GM19025 (cell line): ENCODE measurements around the gene SF3A2.

ENCODE experiments used
- ATAC-seq: cut with Tn5 transposase; IDR thresholded peaks from one replicate; pipeline ENCODE4 v1.9.1; 2021; ENCODE audit warnings: mild to moderate bottlenecking, low read depth, moderate library complexity; ENCODE audit not compliant: unreplicated experiment

SF3A2 gene

GRCh38 chr19:2207008-2207407 is 29.6 kb upstream of the SF3A2 start:
- ATAC-seq = no peak

GRCh38 chr19:2207991-2208860 is 28.4 kb upstream of the SF3A2 start:
- no peak for ATAC-seq

- ATAC-seq = no peak
Observed at GRCh38 chr19:2208975-2209374, 27.6 kb upstream of the SF3A2 start.

DNA sequence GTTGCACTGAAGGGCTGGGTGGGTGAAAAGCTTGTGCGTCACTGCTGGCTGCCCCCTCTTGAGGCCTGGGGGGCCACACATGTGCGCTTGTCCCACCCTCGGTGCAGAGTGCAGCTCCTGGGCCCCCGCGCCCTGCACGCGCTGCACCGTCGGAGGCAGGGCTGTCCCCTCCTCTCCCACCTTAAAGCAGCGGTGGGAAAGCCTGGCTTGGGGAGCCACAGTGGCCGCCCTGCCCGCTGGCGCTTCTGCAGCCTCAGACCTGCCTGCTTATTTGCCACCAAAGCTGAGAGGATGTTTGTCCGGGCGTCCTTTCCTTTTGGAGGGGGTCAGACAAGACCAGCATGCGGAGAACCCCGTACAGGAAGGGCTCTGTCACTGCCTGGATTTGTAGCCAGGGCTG is 27.2 kb upstream of the SF3A2 start:
- ATAC-seq = no peak

- no peak for ATAC-seq
Observed at GRCh38 chr19:2210206-2210605, 26.4 kb upstream of the SF3A2 start.

DNA sequence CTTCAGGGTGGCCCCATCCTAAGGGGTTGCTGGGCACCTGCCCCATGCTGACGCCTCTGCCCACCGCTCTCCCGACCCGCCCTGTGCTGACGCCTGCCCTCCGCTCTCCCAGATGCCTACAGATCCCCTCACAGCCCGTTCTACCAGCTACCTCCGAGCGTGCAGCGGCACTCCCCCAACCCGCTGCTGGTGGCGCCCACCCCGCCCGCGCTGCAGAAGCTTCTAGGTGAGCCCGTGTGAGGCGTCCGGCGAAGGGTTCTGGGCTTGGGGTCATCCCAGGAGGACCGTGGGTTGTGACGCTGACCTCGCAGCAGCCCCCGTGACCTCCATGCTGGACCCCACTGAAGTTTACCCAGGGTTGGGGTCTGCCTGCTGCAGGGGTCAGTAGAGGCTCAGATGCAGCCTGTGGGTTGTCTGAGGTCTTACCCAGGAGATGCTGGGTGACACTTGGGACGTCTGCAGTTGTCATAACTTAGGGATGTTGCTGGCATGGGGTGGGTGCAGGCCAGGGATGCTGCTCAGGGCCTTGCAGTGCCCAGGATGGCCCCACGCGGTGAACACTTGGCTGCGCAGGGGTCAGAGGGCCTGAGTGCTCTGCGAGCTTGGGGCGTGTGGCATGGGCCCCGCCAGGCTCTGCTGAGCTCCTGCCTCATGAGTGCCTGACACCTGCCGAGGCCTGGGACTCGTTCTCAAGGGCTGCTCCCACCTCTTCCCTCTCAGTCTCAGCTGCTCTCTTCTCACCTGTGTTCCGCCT is 25.5 kb upstream of the SF3A2 start:
- no peak for ATAC-seq

DNA sequence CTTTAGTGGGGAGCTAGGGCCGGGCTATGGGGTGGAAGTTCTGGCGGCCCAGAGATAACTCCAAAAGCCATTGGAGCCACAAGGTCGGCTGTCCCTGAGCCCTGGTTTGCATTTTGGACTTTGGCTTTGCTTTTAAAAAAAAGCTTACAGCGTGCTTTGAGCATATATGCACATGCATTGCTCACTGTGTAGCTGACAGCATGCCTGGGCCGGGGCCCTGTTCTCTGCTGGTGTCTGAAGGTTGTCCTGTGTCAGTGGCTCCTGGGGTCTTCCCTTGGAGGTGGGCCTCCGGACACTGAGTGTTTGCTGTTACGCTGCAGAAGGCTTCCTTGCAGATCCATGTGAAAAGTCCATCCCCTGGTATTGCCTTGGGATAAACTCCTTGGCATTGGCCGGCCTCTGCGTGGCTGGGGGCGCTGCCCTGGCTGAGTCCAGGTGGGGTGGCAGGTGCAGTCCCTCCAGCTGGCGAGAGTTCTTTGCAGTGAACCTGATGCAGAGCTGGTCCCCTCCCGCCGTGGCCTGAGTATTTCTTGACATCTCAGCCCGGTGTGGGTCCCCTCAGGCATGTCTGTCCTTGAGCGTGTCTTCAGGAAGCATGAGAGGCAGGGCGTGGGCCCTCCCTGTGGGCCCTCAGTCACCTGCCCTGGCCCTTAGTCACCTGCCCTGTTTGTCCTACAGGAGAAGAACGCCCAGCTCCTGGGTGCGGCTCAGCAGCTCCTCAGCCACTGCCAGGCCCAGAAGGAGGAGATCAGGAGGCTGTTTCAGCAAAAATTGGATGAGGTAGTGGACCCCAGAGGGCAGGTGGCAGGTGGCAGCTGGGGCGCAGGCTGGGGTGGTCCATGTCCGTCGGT is 23.5 kb upstream of the SF3A2 start:
- ATAC-seq = no peak

DNA sequence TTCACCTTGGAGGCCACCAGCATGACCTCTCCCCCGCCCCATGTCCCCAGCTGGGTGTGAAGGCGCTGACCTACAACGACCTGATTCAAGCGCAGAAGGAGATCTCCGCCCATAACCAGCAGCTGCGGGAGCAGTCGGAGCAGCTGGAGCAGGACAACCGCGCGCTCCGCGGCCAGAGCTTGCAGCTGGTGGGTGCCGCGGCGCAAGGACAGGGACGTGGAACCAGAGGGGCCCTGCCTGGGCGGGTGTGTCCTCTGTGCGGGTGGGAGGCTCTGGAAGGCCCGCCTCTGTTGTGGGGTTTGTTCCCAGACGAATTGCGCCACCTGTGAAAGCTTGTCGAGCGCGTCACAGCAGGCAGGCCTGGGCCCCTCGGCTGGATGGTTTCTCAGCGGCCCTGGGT is 22.8 kb upstream of the SF3A2 start:
- ATAC-seq = no peak

GRCh38 chr19:2214251-2214650 is 22.4 kb upstream of the SF3A2 start:
- no peak for ATAC-seq

- ATAC-seq = no peak
Observed at GRCh38 chr19:2215281-2215751, 21.3 kb upstream of the SF3A2 start.

- ATAC-seq = no peak
Observed at GRCh38 chr19:2216361-2217225, 20.0 kb upstream of the SF3A2 start.

DNA sequence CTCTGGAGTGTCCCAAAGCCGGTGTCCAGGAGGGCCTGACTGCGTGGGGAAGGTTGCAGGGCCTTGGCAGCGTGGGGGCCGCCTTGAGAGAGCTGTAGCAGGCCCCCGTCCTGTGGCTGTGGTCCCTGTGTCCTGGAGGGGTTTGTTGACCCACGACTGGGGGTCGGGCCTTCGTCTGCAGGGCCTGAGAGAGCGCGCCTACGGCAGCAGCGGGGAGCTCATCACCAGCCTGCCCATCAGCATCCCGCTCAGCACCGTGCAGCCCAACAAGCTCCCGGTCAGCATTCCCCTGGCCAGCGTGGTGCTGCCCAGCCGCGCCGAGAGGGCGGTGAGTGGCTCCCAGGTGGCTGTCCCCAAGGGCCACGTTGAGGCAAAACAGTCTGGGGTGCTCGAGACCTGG is 19.0 kb upstream of the SF3A2 start:
- no peak for ATAC-seq

DNA sequence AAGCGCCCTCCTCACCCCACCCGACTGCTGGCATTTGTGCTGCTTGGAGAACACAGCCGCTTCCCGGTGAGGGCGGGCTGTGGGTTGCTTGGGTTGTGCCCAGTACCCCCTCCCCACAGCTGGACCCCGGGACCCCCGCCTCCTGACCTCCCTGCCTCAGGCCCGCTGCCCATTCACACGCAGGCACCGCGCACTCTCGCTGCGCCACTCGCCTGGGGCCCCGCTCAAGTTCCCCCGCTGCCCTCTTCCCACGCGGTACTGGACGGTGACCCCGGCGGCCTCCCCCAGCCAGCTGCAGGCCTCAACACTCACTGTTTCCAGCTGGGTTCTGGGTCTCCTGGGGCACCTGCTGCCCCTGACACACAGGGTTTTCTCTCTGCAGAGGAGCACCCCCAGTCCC is 16.9 kb upstream of the SF3A2 start:
- no peak for ATAC-seq

GRCh38 chr19:2221250-2221831 is 15.3 kb upstream of the SF3A2 start:
- ATAC-seq = no peak

GRCh38 chr19:2221918-2222317 is 14.7 kb upstream of the SF3A2 start:
- no peak for ATAC-seq

- no peak for ATAC-seq
Observed at GRCh38 chr19:2223391-2223790, 13.2 kb upstream of the SF3A2 start.

GRCh38 chr19:2223959-2224358 is 12.7 kb upstream of the SF3A2 start:
- no peak for ATAC-seq

- ATAC-seq = no peak
Observed at GRCh38 chr19:2224754-2225349, 11.8 kb upstream of the SF3A2 start.

- no peak for ATAC-seq
Observed at GRCh38 chr19:2225415-2226050, 11.1 kb upstream of the SF3A2 start.
